ENCODE results near the gene ST8SIA4.
A peak's percentile ranks its signal among the peaks of the same experiment; 100 is the strongest.

The ST8SIA4 gene

DNA sequence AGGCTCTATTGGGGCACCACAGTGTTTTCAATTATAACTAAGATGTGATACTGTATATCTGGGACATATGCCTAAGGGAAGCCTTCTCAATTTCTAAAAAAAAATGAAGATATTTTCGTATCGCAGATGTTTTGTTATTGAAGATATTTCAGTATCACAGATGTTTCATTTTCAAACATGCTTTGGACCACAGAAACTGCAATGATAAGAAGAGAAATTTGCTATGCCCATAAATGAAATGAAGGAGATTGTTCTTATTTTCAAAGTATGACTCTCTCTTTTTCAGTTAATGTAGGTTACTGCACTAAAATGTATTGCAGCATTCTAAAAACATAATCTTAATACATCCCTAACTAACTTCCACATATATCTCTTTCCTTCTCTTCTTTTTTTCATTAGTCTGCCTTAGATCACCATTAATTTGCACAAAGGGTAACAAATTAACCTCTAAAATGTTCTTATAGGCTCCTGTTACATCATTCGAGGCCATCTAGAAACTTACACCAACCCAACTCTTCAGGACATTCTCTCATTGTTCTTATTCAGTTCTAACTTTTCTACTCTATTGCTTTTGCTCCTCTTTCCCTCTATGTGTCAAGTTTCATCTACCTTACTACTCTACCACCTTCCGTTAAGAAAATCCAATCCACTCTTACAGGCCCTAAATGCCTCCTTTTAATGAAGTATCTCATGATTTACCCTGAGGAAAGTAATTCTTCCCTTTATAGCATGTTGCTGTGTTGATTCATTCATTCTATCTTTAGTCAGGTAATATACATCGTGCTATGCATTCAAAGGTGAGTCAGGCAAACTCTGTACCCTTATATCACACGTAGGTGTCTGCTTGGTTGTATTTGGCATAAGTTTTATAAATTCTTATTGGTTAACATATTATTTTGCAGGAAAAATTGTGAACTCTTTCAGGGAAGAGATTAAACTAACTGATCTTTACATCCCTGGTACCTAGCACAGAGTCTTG lies 70.5 kb downstream of the ST8SIA4 start:
- in situ Hi-C loops (cut with HindIII; ENCODE audit: low pct_ligation_motif_present, low sequenced_read_pairs), result no loop called here
- H3K36me3 ChIP-seq (replicated peaks), result no peaks in the 10 kb centered on the region
- no peak overlapping the region for H3K4me3 ChIP-seq (ENCODE audit: low read depth, low read length)
- no peaks in the 10 kb centered on the region for H3K27me3 ChIP-seq (replicated peaks)
- DNase-seq, result no peak
- no peak for TF ChIP-seq CTCF (IDR thresholded peaks at IDR 0.05; ENCODE audit: low read depth, low read length, missing control alignments)
- no peak overlapping the region for H3K27ac ChIP-seq

GRCh38 chr5:100828898-100829356 lies 74.2 kb downstream of the ST8SIA4 start:
- Histone ChIP-seq H3K27ac (no peak overlapping the region), H3K27me3 (replicated peaks) (no peaks in the 10 kb centered on the region), H3K36me3 (replicated peaks) (no peaks in the 10 kb centered on the region), H3K4me3 (ENCODE audit: low read depth, low read length) (no peak overlapping the region)
- in situ Hi-C loops (cut with HindIII; ENCODE audit: low pct_ligation_motif_present, low sequenced_read_pairs), result no loop called here
- no peak for TF ChIP-seq CTCF (IDR thresholded peaks at IDR 0.05; ENCODE audit: low read depth, low read length, missing control alignments)
- DNase-seq, result no peak

- no peak for TF ChIP-seq CTCF (IDR thresholded peaks at IDR 0.05; ENCODE audit: low read depth, low read length, missing control alignments)
- no peak overlapping the region for H3K27ac ChIP-seq
- H3K4me3 ChIP-seq (ENCODE audit: low read depth, low read length), result no peak overlapping the region
- H3K36me3 ChIP-seq (replicated peaks), result no peaks in the 10 kb centered on the region
- no peak for DNase-seq
- in situ Hi-C loops (cut with HindIII; ENCODE audit: low pct_ligation_motif_present, low sequenced_read_pairs), result no loop called here
- no peaks in the 10 kb centered on the region for H3K27me3 ChIP-seq (replicated peaks)
These were observed 74.8 kb downstream of the ST8SIA4 start for GRCh38 chr5:100828071-100828897.

DNA sequence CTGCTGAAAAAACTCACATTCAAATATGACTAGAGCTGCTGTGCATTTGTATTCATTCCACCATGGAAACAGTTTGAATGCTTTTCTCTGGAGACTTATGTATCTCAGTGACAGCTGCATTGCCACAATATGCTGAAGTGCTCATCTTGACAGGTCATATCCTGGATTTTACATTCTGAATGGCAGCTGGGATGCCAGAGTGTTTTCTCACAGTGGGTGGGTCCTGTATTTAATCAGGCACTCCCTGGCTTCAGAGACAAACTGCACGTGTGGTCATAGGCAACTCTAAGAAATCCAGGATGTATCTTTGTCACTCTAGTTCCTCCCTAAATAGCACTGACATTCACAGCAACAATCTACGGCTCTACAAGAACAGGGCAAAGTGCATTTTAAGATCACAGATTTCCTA lies 75.6 kb downstream of the ST8SIA4 start:
- in situ Hi-C loops (cut with HindIII; ENCODE audit: low pct_ligation_motif_present, low sequenced_read_pairs), result no loop called here
- no peak overlapping the region for H3K4me3 ChIP-seq (ENCODE audit: low read depth, low read length)
- H3K27me3 ChIP-seq (replicated peaks), result no peaks in the 10 kb centered on the region
- H3K36me3 ChIP-seq (replicated peaks), result no peaks in the 10 kb centered on the region
- H3K27ac ChIP-seq, result no peak overlapping the region
- TF ChIP-seq CTCF (IDR thresholded peaks at IDR 0.05; ENCODE audit: low read depth, low read length, missing control alignments), result no peak
- peak; percentile 15 for DNase-seq

DNA sequence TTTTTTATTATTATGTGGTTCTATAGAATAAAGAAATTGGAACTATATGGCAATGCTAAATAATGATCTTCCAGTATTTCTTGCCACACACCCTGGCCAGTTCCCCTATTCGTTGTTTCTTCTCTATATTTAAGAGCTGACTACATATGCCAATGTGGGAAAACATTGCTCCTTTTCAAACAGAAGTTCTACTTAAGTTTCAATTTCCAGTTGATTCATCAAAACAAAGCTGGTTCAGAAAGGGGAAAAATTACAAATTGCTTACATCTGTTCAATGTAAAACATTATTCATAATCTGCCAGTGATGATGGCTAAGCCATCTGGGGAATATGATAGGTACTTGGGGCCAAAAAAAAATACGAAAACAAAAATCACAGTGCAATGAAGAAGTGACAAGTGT lies 76.9 kb downstream of the ST8SIA4 start:
- no peak for TF ChIP-seq CTCF (IDR thresholded peaks at IDR 0.05; ENCODE audit: low read depth, low read length, missing control alignments)
- H3K27me3 ChIP-seq (replicated peaks), result no peaks in the 10 kb centered on the region
- DNase-seq, result no peak
- in situ Hi-C loops (cut with HindIII; ENCODE audit: low pct_ligation_motif_present, low sequenced_read_pairs), result no loop called here
- H3K36me3 ChIP-seq (replicated peaks), result no peaks in the 10 kb centered on the region
- H3K27ac ChIP-seq, result no peak overlapping the region
- H3K4me3 ChIP-seq (ENCODE audit: low read depth, low read length), result no peak overlapping the region

Measured in brain microvascular endothelial cell (primary cell).